HT-29 (cell line): ENCODE results near the gene TUFT1. TPM values are rescaled to one million over a fixed set of nuclear protein-coding genes. Genes with fewer than 3 reads are reported as not detected.
"Not testable (repeated sequence)": the region's sequence is repeated elsewhere in the genome, so short reads cannot be mapped to it uniquely, and the experiment has no call there.

ENCODE experiments used
- DNase-seq: peaks from one replicate; pipeline ENCODE4 v3.0.0-alpha.2; 2015; ENCODE audit warnings: low spot score
- total RNA-seq: library from RNA; depleted of rRNA; stranded (reverse); fragments of >200 nt; shearing (Covaris generic); gene quantifications from 2 replicates; pipeline ENCODE4 v1.2.3, GENCODE V29; 2014

TUFT1 gene
- total RNA-seq, 1 experiment from 2014 or later, result 36.9 TPM

DNA sequence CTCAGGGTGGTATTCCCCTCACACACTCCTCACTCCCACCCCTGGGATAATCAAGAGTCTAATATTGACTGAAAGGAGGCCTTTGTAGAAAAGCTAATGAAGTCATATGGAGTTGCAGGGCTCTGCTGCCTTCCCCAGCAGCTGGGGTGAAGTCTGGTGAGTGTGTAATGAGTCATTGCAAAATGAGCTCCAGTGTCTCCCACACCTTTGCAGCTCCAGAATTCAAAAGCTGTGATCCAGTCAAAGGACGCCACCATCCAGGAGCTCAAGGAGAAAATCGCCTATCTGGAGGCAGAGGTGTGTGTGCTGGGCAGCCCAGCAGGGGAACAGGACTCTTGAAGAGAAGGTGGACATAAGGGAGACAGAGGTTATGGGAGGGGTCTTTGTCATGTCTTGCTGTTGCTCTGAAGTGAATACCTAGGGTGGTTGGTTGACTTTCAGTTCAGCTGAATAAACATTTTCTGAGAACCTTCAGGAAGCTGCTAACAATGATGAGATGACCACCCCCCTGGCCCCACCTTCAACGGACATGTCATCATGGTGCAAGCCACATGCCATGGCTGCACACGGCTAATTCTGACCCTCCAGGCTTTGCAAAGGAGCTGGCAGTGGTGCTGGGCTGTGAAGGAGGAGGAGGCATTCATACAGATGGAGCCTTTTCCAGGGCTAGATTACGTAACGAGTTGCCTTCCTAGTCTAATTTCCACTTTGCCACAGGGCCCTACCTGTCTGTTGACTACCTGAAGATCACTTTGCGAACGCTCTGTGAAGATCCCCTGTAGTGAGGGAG is 39.5 kb downstream of the TUFT1 start:
- no peak for DNase-seq

DNA sequence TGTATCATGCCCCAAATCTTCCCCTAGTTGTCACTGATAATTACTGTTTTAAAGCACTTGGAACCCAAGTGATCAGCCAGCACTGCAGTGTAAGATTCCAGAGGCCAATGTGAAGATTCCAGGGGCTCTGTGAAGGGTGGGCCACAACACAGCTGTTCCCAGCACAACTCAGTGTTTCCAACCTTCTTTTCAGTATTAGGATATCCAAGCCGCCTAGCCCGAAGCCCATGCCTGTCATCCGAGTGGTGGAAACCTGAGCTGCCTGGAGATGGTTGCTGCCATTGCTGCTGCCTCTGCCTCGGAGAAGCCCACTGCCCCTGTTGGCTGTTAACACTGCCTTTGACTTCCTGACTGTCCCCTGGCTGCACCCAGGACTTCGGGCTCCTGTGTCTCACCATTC is 41.3 kb downstream of the TUFT1 start:
- DNase-seq, result no peak

DNA sequence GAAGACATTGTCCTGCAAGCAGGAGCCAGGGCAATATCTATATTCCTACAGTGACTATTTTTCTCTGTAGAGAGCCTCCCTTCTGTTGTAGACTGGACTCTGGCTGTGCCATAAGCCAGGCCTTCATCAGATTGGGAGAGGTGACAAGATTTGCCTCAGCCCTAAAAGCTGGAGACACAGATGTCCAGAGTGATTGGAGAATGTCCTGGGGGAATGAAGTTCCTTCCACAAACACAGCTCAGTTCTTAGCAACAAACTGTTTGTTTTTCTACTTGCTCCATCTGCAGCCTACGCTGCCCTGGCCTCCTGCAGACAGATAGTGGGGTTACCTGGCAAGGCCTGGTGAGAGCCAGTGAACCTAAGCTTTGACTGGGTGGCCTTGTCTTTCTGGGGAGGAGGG is 41.8 kb downstream of the TUFT1 start:
- DNase-seq, result no peak

DNA sequence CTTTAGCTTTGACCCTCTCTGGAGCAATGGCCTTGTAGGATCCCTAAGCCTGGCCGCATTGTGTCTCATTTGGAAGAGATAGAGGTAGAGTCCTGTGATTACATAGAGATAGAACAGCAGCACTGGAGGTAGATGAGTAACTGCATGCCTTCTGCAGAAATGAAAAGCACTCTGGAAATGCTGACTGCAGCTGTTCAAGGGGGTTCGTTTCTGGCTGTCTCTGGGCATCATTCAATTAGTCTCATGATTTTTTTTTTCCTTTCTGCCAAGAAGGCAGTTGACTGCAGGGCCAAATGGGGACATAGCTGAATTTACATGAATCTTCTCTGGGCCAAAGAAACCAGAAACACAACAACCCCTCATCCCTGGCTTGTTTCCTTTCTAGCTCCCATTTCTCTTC is 43.7 kb downstream of the TUFT1 start:
- DNase-seq, result no peak

DNA sequence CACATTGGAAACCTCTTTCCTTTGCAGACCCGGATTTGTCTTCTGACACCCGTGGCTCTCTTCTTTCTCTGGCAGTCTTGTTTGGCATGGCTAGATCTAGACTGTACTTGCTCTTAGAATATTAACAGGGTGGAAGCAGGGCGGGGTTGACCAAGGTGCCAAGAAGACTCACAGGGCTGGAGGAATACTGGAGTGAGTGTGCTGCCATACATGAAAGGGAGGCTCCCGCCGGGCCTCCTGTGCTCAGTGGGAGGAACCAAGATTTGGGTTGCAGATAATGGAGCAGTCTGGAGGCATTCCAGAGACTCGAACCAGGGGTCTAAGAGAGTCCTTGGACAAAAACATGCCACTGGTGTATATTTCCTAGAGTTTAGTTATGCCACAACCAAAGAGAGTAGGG is 44.2 kb downstream of the TUFT1 start:
- DNase-seq, result peak; percentile 39

DNA sequence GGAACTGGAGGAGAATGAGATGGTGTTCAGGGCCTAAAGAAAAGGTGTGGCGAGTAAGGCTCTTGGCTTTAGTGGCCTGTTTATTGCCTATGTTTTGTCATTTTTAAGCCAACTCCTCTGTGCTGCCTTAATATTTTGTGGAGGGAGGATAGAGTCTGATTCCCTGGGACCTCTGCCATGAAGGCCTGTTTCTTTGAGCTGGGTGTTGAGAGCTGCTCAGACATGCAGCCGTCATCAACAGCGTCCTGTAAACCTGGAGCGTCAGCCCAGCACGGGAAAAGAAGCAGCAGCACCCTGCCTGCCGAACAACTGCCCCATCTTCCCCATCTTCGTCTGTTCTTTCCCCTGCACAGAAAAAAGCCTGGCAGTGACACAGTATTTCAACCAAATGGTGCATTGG is 44.7 kb downstream of the TUFT1 start:
- DNase-seq, result no peak

DNA sequence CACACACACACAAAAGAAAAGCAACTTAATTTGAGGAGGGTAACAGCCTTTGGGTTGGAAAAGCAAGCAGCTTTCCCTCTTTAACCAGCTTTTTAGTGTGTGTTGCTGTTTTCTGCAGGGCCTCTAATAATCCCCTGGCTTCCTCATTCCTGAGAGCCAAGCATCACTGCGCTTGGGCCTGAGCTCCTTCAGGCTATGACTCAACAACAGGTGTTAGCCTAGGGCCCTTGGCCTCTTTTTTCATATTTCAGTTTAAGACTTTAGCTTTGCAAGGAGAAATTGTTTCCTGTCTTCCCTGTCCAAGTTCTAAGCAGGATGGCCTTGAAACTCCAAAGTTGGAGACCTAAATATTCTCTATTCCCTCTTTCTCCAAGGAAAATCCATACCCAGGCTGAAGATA is 45.5 kb downstream of the TUFT1 start:
- DNase-seq, result peak; percentile 71

DNA sequence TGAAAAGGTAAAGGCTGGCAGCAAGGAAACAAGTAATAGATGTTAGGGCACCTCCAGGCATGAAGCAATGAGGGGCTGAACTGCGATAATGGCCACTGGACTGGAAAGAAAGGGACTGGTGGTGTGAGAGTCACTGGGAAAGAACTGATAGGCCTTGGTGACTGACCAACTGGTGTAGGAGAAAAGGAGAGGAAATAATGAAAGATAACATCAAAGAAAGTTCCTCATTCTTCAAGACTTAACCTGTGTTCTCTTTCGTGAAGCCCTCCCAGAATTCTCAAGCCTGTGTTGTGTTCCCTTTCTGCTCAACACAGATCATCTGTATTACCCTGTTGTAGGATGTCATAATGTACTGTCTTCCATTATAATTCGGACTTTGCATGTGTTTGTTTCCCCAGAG is 50.9 kb downstream of the TUFT1 start:
- no peak for DNase-seq

DNA sequence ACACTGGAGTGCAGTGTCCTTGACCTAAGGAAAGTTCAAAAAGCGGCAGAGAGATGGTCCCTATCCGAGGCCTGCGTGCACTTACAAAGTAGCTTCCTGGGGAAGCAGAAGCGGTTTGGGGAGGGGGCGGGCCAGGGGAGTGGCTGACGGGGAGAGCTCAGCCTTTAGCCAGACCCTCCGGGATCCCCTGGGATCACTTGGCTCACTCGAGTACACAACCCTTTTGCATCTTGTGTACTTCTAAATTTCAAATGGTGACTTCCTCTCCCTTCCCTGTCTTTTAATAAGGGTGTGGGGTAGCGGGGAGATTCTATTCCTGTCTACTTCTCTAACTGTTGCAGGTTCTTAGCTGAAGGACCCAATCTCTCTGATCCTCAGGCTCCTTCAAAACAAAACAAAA is 53.6 kb downstream of the TUFT1 start:
- no peak for DNase-seq

DNA sequence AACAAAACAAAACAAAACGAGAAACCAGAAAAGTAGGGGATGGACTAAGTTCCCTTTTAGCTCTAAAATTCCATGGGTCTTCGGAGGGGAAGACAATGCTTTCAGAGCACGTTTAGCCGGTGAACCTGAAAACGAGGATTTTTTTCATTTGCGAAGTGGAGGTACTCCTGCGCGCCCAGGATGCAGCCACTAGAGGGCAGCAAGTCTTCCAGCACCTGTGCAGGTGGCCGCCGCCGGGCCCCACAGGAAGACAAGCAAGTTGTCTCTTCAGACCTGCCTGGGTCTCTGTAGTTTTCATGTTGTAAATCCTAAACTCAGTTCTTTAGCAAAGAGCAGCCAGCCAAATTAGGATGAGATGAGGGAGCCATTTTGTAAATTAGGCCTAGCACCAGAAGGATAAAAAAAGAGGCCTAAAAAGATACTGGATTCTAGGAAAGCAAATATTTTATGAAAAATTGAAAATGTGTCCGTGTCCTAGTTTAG is 54.1 kb downstream of the TUFT1 start:
- peak; percentile 89 for DNase-seq

DNA sequence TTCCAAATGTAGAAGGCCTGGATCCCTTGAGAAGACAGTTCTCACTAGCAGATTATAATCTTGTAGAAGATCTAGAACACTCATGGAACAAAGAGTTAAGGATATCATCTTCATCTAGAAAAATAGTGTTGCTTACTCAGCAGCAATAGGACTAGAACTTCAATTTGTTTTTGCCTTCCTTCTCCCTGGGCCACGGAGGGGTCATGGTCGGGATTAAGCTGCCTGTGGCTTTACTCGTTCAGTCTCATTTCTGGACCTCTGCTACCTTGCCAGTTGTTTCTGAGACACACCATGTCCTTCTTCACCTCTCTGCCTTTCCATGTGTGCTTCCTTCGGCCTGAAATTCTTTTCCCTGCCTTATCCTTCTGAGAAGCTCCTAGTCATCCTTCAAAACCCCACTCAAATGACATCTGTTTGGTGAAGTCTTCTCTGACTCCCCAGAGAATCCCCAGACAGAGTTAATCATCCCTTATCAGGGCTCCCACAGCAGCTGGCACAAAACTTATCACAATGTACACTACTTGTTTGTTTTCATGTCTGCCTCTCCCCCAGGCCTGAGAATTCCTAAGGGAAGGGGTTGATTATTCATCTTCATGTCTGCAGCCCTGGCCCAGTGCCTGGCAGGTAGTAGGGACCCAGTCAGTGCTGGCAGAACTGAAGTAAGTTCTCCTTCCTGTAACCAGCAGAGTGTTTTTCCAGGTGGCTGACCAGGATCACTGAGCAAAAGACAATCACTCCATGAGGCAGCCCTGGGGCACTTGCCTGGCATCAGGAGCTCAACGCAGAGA is 56.3 kb downstream of the TUFT1 start:
- no peak for DNase-seq

DNA sequence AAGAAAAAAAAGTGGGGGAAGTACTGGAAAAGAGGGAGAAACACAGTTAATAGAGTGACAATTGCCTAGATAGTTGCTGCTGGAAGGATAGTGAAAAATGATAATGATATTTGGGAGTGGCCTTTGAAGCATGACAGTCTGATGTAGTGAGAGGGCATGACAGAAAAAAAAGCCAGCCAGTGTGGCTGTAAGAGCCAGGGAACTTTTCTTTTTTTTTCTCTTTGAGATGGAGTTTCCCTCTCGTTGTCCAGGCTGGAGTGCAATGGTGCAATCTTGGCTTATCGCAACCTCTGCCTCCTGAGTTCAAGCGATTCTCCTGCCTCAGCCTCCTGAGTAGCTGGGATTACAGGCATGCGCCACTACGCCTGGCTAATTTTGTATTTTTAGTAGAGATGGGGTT is 62.4 kb downstream of the TUFT1 start:
- not testable (repeated sequence) for DNase-seq

DNA sequence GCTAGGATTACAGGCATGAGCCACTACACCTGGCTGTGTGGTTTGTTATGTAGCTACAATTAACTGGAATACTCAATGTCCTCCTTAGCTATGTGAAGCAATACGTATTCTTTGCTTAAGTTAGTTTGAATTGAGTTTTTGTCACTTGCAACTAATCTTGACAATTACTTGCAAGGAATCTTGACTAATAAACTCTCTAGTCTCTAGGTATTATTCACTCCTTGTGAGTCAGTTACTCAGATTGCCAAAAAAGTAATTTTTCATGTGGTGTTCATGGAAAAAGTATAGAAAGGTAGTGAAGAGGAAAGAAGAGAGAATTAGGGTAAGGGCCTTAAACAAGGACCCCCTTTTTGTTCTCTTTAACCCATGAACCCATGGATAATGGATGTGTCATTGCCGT is 64.2 kb downstream of the TUFT1 start:
- DNase-seq, result no peak

DNA sequence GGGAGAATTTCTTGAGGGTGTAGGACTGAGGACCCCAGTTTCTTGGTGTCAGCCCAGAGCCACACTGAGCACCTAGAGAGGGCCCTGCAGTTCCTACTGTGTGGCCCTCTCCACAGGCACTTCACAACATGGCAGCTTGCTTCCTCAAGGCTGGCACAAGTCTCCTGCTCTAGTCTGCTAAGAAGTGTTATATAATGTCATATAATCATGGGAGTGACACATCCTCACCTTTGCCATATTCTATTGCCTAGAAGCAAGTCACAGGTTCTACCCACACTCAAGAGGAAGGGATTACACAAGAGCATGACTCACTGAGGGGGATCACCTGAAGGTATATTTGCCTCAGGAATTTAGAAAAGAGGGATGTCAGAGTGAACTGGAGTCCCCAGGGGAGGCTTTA is 66.3 kb downstream of the TUFT1 start:
- DNase-seq, result peak; percentile 55

DNA sequence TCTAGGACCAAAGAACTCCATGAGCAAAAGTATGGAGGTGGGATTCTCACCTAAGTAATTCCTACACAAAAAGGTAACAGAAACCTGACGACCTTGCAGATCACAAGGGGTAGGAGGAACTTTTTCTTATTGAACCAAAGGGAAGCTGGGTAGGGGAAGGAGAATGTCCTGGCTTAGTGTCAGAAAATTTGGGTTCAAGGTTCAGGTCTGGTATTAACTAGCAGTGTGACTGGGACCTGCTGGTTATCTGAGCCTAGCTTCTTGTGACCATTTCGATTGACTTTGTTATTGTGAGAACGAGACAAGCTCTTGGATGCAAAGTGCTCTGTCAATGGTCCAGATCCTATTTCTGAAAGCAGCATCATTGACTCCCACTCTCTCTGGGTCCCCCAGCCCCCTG is 66.7 kb downstream of the TUFT1 start:
- peak; percentile 31 for DNase-seq

DNA sequence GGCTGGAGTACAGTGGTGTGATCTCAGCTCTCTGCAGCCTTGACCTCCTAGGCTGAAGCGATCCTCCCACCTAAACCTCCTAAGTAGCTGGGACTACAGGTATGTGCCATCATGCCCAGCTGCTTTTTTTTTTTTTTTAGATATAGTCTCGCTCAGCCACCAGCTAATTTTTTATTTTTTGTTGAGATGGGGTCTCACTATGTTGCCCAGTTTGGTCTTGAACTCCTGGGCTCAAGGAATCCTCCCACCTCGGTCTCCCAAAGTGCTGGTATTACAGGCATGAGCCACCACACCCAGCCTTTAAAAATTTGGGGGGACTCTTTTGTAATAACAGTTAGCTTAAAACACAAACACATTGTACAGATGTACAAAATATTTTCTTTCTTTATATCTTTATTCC is 70.0 kb downstream of the TUFT1 start:
- no peak for DNase-seq

DNA sequence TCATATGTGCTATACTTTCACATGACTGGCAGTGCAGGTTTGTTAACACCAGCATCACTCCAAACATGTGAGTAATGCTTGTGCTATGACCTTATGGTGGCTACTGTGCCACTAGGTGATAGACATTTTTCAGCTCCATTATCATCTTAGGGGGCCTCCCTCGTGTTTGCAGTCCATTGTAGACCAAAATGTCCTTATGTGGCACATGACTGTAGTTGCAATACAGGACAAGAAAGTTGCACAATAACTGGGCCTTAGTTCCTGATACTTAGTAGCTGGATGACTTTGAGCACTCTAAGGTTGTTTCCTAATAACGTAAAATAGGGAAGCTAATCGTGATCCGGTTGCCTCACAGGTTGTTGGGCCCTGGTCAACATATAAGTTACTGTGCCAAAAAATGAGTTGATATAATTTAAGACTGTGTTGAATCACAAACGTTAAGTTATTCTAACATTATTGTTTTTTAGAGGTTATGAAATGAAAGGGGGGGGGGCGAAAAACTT is 71.2 kb downstream of the TUFT1 start:
- DNase-seq, result peak; percentile 52

DNA sequence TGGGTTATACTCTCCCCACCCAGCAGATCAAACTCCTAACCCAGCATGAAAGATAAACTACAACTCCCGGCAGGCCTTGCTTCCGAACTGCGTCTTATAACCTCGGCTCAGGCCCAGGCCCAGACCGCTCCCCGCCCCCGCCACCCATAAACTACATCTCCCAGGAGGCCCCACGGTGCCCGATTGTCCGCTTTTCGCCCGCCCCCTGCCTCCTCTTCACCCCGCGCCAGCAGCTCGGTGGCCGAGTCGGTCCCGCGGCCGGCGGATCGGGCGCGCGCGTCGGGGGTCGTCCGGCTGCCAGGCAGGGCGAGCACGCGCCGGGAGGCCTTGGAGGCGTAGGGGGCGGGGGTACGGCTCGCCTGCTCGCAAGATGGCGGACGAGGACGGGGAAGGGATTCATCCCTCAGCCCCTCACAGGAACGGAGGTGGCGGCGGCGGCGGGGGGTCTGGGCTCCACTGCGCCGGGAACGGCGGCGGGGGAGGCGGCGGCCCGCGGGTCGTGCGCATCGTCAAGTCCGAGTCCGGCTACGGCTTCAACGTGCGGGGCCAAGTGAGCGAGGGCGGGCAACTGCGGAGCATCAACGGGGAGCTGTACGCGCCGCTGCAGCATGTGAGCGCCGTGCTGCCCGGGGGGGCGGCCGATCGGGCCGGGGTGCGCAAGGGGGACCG is 71.9 kb downstream of the TUFT1 start, which contains the start of gene SNX27:
Gene SNX27, plus strand, starts transcription at position 219 of the 669 bp plus-strand sequence. Its CDS starts 152 bp downstream, at position 371.
- DNase-seq, result peak; percentile 93

DNA sequence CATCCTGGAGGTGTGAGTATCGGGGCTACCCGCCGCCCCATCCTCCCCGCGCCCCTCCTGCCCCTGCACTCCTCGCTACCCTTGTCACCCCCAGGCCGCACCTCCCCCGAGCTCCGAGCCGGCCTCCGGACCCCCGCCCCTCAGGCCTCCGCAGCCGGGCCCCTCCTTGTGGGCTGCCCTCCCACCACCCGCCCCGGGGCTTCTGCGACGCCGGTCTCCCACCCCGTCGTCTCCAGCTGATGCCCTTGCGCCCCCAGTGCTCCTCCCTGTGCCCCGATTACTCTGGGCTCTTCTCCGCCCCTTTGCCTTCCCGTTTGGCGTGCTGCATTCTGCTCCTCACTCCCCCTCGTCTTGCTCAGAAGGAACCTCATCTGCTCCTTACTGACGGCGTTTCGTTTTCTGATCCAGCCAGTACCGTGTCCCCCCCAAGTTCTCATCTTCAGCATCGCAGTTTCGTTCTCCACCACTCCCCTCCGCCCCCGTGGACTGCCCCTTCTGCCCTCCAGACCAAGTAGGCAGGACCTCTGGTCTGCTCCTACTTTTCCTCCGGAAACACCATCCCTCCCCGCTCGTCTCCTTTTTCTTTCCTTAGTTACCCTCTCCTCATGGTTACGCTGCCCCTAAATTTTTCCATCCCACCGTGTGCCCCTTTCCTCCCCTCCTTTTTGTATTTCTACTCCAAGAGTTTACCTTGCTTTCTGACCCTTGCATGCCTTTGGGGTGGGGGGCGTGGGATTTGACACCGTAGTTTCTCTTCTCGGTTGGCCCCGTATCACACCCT is 72.6 kb downstream of the TUFT1 start:
- DNase-seq, result no peak

DNA sequence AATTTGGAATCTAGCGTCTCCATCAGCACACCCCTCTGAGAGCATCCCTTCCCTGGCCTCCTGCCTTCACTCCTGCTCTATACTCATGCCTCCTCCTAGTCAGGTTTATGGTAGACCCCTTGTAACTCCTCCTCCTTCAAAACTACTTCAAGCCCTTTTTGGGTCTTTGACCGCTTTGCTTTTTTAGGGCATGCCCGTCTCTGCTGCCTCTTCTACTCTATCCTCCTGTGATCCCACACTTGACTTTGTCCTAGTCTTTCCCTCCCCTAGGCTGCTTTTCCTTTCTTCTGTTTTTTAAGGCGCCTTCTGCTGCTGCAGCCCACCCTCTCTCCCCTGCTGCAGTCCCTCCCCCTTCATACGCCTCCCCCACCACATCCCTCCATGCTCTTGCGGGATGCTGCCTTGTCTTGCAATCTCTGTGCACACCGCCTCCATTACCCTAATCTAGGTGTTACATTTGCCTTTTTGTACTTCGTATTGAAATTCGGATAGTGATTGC is 73.2 kb downstream of the TUFT1 start:
- DNase-seq, result no peak
